ENCODE measurements around the gene TRIM65. TPM values are rescaled to one million over a fixed set of nuclear protein-coding genes. Genes with fewer than 3 reads are reported as not detected.
"Not testable (repeated sequence)": the region's sequence is repeated elsewhere in the genome, so short reads cannot be mapped to it uniquely, and the experiment has no call there.

TRIM65 gene
- total and polyA plus RNA-seq, 5 experiments from 2014 or later: 13.4 to 40.9 (median 31.8) TPM

- Mint-ChIP-seq H3K9me3 (no peaks in the 10 kb centered on the region), H3K36me3 (peaks cover 0 to 12% (median 1%) of the 10 kb centered on the region in 3 donors), H3K27me3 (no peaks in the 10 kb centered on the region), H3K4me3 (no peak overlapping the region), H3K4me1 (peaks cover 19 to 27% (median 23%) of the 10 kb centered on the region in 4 donors), H3K27ac (peak overlapping the region in 1 of 10 donors; percentile 43)
- ATAC-seq (no peak), DNase-seq (no peak)
- POLR2A ChIA-PET: interaction anchor here (0.6 to 9.7 kb wide), 3 partner anchors 14 to 38 kb away, joined by 3 to 192 read pairs (median 3); partner anchors contain the start of genes TRIM47 and WBP2
Observed at GRCh38 chr17:75891605-75892555, 4.9 kb downstream of the TRIM65 start.

GRCh38 chr17:75891022-75891604 is 5.6 kb downstream of the TRIM65 start:
- DNase-seq (no peak), ATAC-seq (no peak)
- H3K27ac Mint-ChIP-seq: peak overlapping the region in 1 of 10 donors; percentile 43
- no peaks in the 10 kb centered on the region for H3K9me3 Mint-ChIP-seq
- H3K27me3 Mint-ChIP-seq: no peaks in the 10 kb centered on the region
- no peak overlapping the region for H3K4me3 Mint-ChIP-seq
- peaks cover 0 to 12% (median 1%) of the 10 kb centered on the region in 3 donors for H3K36me3 Mint-ChIP-seq
- peaks cover 21 to 26% (median 23%) of the 10 kb centered on the region in 4 donors for H3K4me1 Mint-ChIP-seq
- POLR2A ChIA-PET: no interaction called here

GRCh38 chr17:75889454-75889853 is 7.3 kb downstream of the TRIM65 start:
- DNase-seq: no peak
- peak in 1 of 2 donors; percentile 30 for ATAC-seq
- H3K4me3 Mint-ChIP-seq: no peak overlapping the region
- H3K27me3 Mint-ChIP-seq: no peaks in the 10 kb centered on the region
- POLR2A ChIA-PET: interaction anchor here (0.9 to 1.9 kb wide), 3 partner anchors 14 to 62 kb away, joined by 3 to 13 read pairs (median 5); partner anchors contain the start of gene WBP2
- H3K9me3 Mint-ChIP-seq: no peaks in the 10 kb centered on the region
- H3K36me3 Mint-ChIP-seq: peaks cover 0 to 12% (median 0%) of the 10 kb centered on the region in 3 donors
- peak overlapping the region in 2 of 10 donors; percentile 33 to 56 for H3K27ac Mint-ChIP-seq
- peaks cover 8 to 11% (median 10%) of the 10 kb centered on the region in 4 donors for H3K4me1 Mint-ChIP-seq

- Mint-ChIP-seq H3K27ac (no peak overlapping the region), H3K9me3 (no peaks in the 10 kb centered on the region), H3K4me1 (peaks cover 0 to 3% (median 1%) of the 10 kb centered on the region in 4 donors), H3K4me3 (peak overlapping the region in 1 of 10 donors; percentile 45), H3K36me3 (peaks cover 0 to 12% (median 0%) of the 10 kb centered on the region in 3 donors), H3K27me3 (no peaks in the 10 kb centered on the region)
- ATAC-seq (no peak), DNase-seq (no peak)
- POLR2A ChIA-PET: interaction anchor here (0.7 to 1.0 kb wide), 2 partner anchors 13 to 61 kb away, joined by 3 to 5 read pairs; no protein-coding TSS in a partner anchor
Observed at GRCh38 chr17:75888484-75888883, 8.3 kb downstream of the TRIM65 start.

GRCh38 chr17:75885860-75886259 is 10.9 kb downstream of the TRIM65 start:
- not testable (repeated sequence) for DNase-seq, H3K27me3 Mint-ChIP-seq, ATAC-seq, H3K9me3 Mint-ChIP-seq, H3K4me3 Mint-ChIP-seq, H3K36me3 Mint-ChIP-seq
- peak overlapping the region in 4 of 10 donors; percentile 48 to 87 (median 62) for H3K27ac Mint-ChIP-seq
- peaks cover 8 to 15% (median 8%) of the 10 kb centered on the region in 4 donors for H3K4me1 Mint-ChIP-seq
- POLR2A ChIA-PET: interaction anchor here (0.7 to 14.9 kb wide), 4 partner anchors 10 to 86 kb away, joined by 3 to 192 read pairs (median 12); partner anchors contain the start of gene TRIM65

GRCh38 chr17:75885431-75885830 is 11.3 kb downstream of the TRIM65 start:
- peak overlapping the region in 3 of 10 donors; percentile 25 to 87 (median 56) for H3K27ac Mint-ChIP-seq
- H3K9me3 Mint-ChIP-seq: no peaks in the 10 kb centered on the region
- H3K4me1 Mint-ChIP-seq: peaks cover 8 to 16% (median 8%) of the 10 kb centered on the region in 4 donors
- DNase-seq: no peak
- H3K36me3 Mint-ChIP-seq: peaks cover 0 to 3% (median 0%) of the 10 kb centered on the region in 3 donors
- no peak for ATAC-seq
- POLR2A ChIA-PET: interaction anchor here (0.7 to 14.9 kb wide), 3 partner anchors 9 to 42 kb away, joined by 6 to 192 read pairs (median 13); partner anchors contain the start of gene TRIM65
- H3K4me3 Mint-ChIP-seq: no peak overlapping the region
- H3K27me3 Mint-ChIP-seq: no peaks in the 10 kb centered on the region

- DNase-seq (peak in 1 of 10 donors; percentile 27), ATAC-seq (peak; percentile 6 to 7)
- H3K27ac Mint-ChIP-seq: peak overlapping the region in 4 of 10 donors; percentile 33 to 60 (median 46)
- no peaks in the 10 kb centered on the region for H3K36me3 Mint-ChIP-seq
- peaks cover 16 to 26% (median 22%) of the 10 kb centered on the region in 4 donors for H3K4me1 Mint-ChIP-seq
- peaks cover 0 to 2% (median 0%) of the 10 kb centered on the region in 5 donors for H3K27me3 Mint-ChIP-seq
- POLR2A ChIA-PET: interaction anchor here (0.7 to 14.9 kb wide), 4 partner anchors 9 to 859 kb away, joined by 4 to 192 read pairs (median 6); partner anchors contain the start of genes TRIM65 and WBP2
- peak overlapping the region in 7 of 10 donors; percentile 24 to 63 (median 26) for H3K4me3 Mint-ChIP-seq
- H3K9me3 Mint-ChIP-seq: no peaks in the 10 kb centered on the region
Observed at GRCh38 chr17:75881678-75882454, 14.9 kb downstream of the TRIM65 start.

GRCh38 chr17:75880266-75880665 is 16.5 kb downstream of the TRIM65 start:
- Mint-ChIP-seq H3K27me3 (peaks cover 0 to 2% (median 0%) of the 10 kb centered on the region in 5 donors), H3K4me1 (peaks cover 25 to 42% (median 38%) of the 10 kb centered on the region in 4 donors), H3K36me3 (no peaks in the 10 kb centered on the region), H3K9me3 (no peaks in the 10 kb centered on the region), H3K4me3 (peak overlapping the region in 8 of 10 donors; percentile 8 to 52 (median 18)), H3K27ac (peak overlapping the region in 3 of 10 donors; percentile 11 to 71 (median 50))
- DNase-seq (no peak), ATAC-seq (no peak)
- POLR2A ChIA-PET: interaction anchor here (0.6 to 14.9 kb wide), 4 partner anchors 16 to 235 kb away, joined by 3 to 288 read pairs (median 98); partner anchors contain the start of genes TRIM65 and WBP2

GRCh38 chr17:75878174-75878998 is 18.4 kb downstream of the TRIM65 start, which contains the start of gene TRIM47:
Gene TRIM47 (minus strand): TSS chr17:75878581. CDS start chr17:75878548, 33 bp downstream.
- H3K9me3 Mint-ChIP-seq: no peaks in the 10 kb centered on the region
- ATAC-seq (peak in 1 of 2 donors; percentile 17), DNase-seq (peak in 1 of 10 donors; percentile 26)
- H3K4me1 Mint-ChIP-seq: peaks cover 25 to 52% (median 49%) of the 10 kb centered on the region in 4 donors
- peak within 1 kb of the TSS; percentile 80 to 92 (median 87) for H3K4me3 Mint-ChIP-seq
- peaks cover 0 to 2% (median 0%) of the 10 kb centered on the region in 5 donors for H3K27me3 Mint-ChIP-seq
- POLR2A ChIA-PET: interaction anchor here (0.5 to 14.9 kb wide), 16 partner anchors 9 to 459 kb away, joined by 3 to 288 read pairs (median 4); partner anchors contain the start of genes MRPL38, TRIM65, TSEN54 and UNC13D
- no peaks in the 10 kb centered on the region for H3K36me3 Mint-ChIP-seq
- H3K27ac Mint-ChIP-seq: peak within 1 kb of the TSS; percentile 65 to 96 (median 92)

- DNase-seq: peak; percentile 51 to 81 (median 66)
- H3K4me3 Mint-ChIP-seq: peak overlapping the region; percentile 80 to 92 (median 87)
- peak overlapping the region; percentile 65 to 96 (median 92) for H3K27ac Mint-ChIP-seq
- POLR2A ChIA-PET: interaction anchor here (0.8 to 14.9 kb wide), 13 partner anchors 8 to 361 kb away, joined by 3 to 288 read pairs (median 4); partner anchors contain the start of genes MRPL38, TRIM65, TSEN54 and UNC13D
- ATAC-seq: peak; percentile 71
- peaks cover 25 to 57% (median 53%) of the 10 kb centered on the region in 4 donors for H3K4me1 Mint-ChIP-seq
- no peaks in the 10 kb centered on the region for H3K9me3 Mint-ChIP-seq
- no peaks in the 10 kb centered on the region for H3K36me3 Mint-ChIP-seq
- H3K27me3 Mint-ChIP-seq: peaks cover 0 to 2% (median 0%) of the 10 kb centered on the region in 5 donors
Observed at GRCh38 chr17:75877752-75878173, 19.0 kb downstream of the TRIM65 start.
